COLO829 (cell line): ENCODE measurements around the gene ZFP42.
A peak's percentile ranks its signal among the peaks of the same experiment; 100 is the strongest.
"Not testable (repeated sequence)": the region's sequence is repeated elsewhere in the genome, so short reads cannot be mapped to it uniquely, and the experiment has no call there.

ENCODE experiments used
- DNase-seq: peaks from one replicate; pipeline ENCODE4 v3.0.0; 2012; ENCODE audit warnings: low spot score

ZFP42 gene

GRCh38 chr4:188021548-188022249 is 26.1 kb downstream of the ZFP42 start:
- no peak for DNase-seq

- peak; percentile 59 for DNase-seq
Observed at GRCh38 chr4:188023682-188024081, 28.1 kb downstream of the ZFP42 start.

DNA sequence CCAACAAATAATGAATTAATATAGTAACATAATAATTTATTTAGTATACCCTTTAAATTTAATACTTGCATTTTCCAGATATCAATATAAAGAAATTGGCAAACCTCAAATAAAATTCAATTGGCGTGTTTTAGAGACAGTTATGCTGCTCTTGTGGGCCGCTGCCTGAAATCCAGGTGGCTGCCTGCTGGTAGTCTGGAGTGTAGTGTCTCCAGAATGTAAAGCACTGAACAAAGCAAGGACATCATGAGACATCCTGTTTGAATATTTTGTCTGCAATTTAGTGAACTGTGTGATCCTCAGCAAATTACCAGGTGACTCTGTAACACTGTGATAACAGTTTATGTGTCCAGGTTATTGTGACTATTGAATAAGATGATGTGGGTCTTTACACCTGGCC is 29.9 kb downstream of the ZFP42 start:
- no peak for DNase-seq

DNA sequence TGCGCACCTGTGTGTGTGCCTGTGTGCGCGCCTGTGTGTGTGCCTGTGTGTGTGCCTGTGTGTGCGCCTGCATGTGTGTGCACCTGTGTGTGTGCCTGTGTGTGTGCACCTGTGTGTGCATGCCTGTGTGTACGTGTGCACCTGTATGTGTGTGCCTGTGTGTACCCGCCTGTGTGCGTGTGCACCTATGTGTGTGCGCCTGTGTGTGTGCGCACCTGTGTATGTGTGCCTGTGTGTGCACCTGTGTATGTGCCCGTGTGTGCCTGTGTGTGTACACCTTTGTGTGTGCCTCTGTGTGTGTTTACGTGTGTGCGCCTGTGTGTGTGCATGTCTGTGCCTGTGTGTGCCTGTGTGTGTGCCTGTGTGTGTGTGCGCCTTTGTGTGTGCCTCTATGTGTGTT is 33.5 kb downstream of the ZFP42 start:
- no peak for DNase-seq

- DNase-seq: peak; percentile 21
Observed at GRCh38 chr4:188030401-188030800, 34.8 kb downstream of the ZFP42 start.

GRCh38 chr4:188031751-188032150 is 36.2 kb downstream of the ZFP42 start:
- DNase-seq: no peak

DNA sequence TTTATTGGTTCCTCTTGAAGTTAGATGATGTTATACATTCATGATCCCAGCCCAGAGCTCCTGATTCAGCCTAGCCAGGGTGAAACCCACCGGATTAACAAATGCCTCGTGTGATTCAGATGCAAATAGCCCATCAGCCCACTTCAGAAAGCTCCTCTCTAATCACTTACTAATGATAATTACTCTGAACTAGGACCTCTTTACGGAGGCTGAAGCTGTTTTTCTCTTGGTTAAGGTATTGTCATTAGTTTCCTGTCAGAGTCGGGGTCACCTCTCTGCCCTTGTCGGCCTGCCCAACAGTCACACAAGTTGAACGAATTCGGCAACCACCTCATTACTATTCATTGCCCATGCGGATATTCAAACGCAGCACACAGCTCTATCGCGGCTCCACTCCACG is 36.6 kb downstream of the ZFP42 start:
- DNase-seq: no peak

DNA sequence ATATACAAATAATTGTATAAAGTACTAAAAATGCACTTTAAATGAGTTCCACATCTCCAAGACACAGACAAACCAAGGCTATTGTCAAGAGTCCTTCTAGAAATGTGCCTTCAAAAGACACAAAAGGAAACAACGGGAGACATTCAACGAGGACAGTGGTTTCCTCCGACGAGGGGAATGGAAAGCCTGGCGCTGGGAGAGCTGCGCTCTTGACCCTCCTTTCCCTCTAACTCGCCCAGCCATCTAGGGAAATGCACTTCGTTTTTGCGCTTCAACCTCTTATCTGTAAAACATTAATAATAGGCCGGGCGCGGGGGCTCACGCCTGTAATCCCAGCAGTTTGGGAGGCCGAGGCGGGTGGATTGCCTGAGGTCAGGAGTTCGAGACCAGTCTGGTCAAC is 37.0 kb downstream of the ZFP42 start:
- no peak for DNase-seq

- DNase-seq: no peak
Observed at GRCh38 chr4:188037003-188037713, 41.6 kb downstream of the ZFP42 start.

- DNase-seq: no peak
Observed at GRCh38 chr4:188041721-188042120, 46.1 kb downstream of the ZFP42 start.

GRCh38 chr4:188042191-188042590 is 46.6 kb downstream of the ZFP42 start:
- DNase-seq: no peak

GRCh38 chr4:188043154-188043553 is 47.6 kb downstream of the ZFP42 start:
- no peak for DNase-seq

GRCh38 chr4:188045461-188045860 is 49.9 kb downstream of the ZFP42 start:
- DNase-seq: not testable (repeated sequence)

GRCh38 chr4:188046657-188047056 is 51.1 kb downstream of the ZFP42 start:
- no peak for DNase-seq

GRCh38 chr4:188053302-188053701 is 57.7 kb downstream of the ZFP42 start:
- no peak for DNase-seq
